M059J (cell line): ENCODE results near the gene OR8D4. TPM values are rescaled to one million over a fixed set of nuclear protein-coding genes. Genes with fewer than 3 reads are reported as not detected.

Experiments used
- total RNA-seq: library from RNA; depleted of rRNA; stranded (reverse); fragments of >200 nt; shearing (Covaris generic); gene quantifications from 2 replicates; pipeline ENCODE4 v1.2.3, GENCODE V29; 2014; rRNA removed

OR8D4 gene
- total RNA-seq, 1 experiment from 2014 or later = not detected

Other genes starting within 250 kb of the OR8D4 start
- gene SCN3B, start 247.5 kb upstream of the OR8D4 start, total RNA-seq = 0.20 TPM in 1 of 2 replicates, not detected in the other
- 5.9 and 7.3 TPM in 2 replicates for gene ZNF202, start 160.5 kb upstream of the OR8D4 start, total RNA-seq
- gene OR6X1, start 147.6 kb upstream of the OR8D4 start, total RNA-seq = not detected in 2 replicates
- gene OR6M1, start 95.8 kb upstream of the OR8D4 start, total RNA-seq = not detected in 2 replicates
- gene TMEM225, start 16.5 kb upstream of the OR8D4 start, total RNA-seq = not detected in 2 replicates
- gene OR4D5, start 37.5 kb downstream of the OR8D4 start, total RNA-seq = not detected in 2 replicates
- gene OR6T1, start 41.7 kb downstream of the OR8D4 start, total RNA-seq = not detected in 2 replicates
- gene OR10S1, start 75.6 kb downstream of the OR8D4 start, total RNA-seq = not detected in 2 replicates
- gene OR10G6, start 93.0 kb downstream of the OR8D4 start, total RNA-seq = not detected in 2 replicates
- gene OR10G4, start 110.8 kb downstream of the OR8D4 start, total RNA-seq = not detected in 2 replicates
- not detected in 2 replicates for gene OR10G9, start 120.8 kb downstream of the OR8D4 start, total RNA-seq
- gene OR10G8, start 124.6 kb downstream of the OR8D4 start, total RNA-seq = not detected in 2 replicates
- gene OR10G7, start 139.2 kb downstream of the OR8D4 start, total RNA-seq = not detected in 2 replicates
- 3.3 and 4.3 TPM in 2 replicates for gene VWA5A, start 213.3 kb downstream of the OR8D4 start, total RNA-seq